ENCODE data around the gene LMAN1L.

LMAN1L gene

GRCh38 chr15:74800559-74801094 is 12.0 kb upstream of the LMAN1L start:
- no peak overlapping the region for H2AK5ac ChIP-seq (ENCODE audit: low read length)
- no peaks in the 10 kb centered on the region for H3K79me2 ChIP-seq (ENCODE audit: control insufficient read depth, insufficient read depth, low read length)
- H3K4me3 ChIP-seq (ENCODE audit: low read length) = no peak overlapping the region
- H3K27ac ChIP-seq (ENCODE audit: low read depth, low read length) = no peak overlapping the region
- no peak overlapping the region for H2BK15ac ChIP-seq (replicated peaks; ENCODE audit: low read depth)
- no peaks in the 10 kb centered on the region for H3K79me1 ChIP-seq (ENCODE audit: low read length)
- no CpG with 5 or more reads among the region's 20 CpGs for WGBS (ENCODE audit: extremely low coverage, insufficient coverage, low lambda C conversion rate)
- H2BK5ac ChIP-seq (ENCODE audit: low read length) = no peak overlapping the region
- H3K56ac ChIP-seq (ENCODE audit: low read length) = no peak overlapping the region
- H3K4ac ChIP-seq (ENCODE audit: low read depth, low read length) = no peak overlapping the region
- no peak overlapping the region for H3K23ac ChIP-seq (ENCODE audit: low read length)
- peaks cover 11% of the 10 kb centered on the region for H3K36me3 ChIP-seq (ENCODE audit: control insufficient read depth, insufficient read depth, low read length)
- DNase-seq = no peak
- no peaks in the 10 kb centered on the region for H3K4me1 ChIP-seq (ENCODE audit: control insufficient read depth, low read depth, low read length)
- H3K4me2 ChIP-seq (ENCODE audit: low read length) = no peak overlapping the region
- H4K8ac ChIP-seq (ENCODE audit: low read depth, low read length) = no peak overlapping the region
- no peak overlapping the region for H3K18ac ChIP-seq (ENCODE audit: low read length)
- no peak overlapping the region for H3K9ac ChIP-seq (ENCODE audit: low read length)
- no peak overlapping the region for H4K5ac ChIP-seq (ENCODE audit: low read length)
- no peaks in the 10 kb centered on the region for H3K27me3 ChIP-seq (ENCODE audit: insufficient read depth, low read length, poor library complexity)
- no peak overlapping the region for H2BK120ac ChIP-seq (ENCODE audit: low read depth, low read length)

- no peaks in the 10 kb centered on the region for H3K79me1 ChIP-seq (ENCODE audit: low read length)
- H3K56ac ChIP-seq (ENCODE audit: low read length) = no peak overlapping the region
- no peaks in the 10 kb centered on the region for H3K27me3 ChIP-seq (ENCODE audit: insufficient read depth, low read length, poor library complexity)
- no peak overlapping the region for H3K27ac ChIP-seq (ENCODE audit: low read depth, low read length)
- no peak for DNase-seq
- no peak overlapping the region for H3K23ac ChIP-seq (ENCODE audit: low read length)
- H3K4me2 ChIP-seq (ENCODE audit: low read length) = no peak overlapping the region
- no peak overlapping the region for H4K5ac ChIP-seq (ENCODE audit: low read length)
- H3K18ac ChIP-seq (ENCODE audit: low read length) = no peak overlapping the region
- no peak overlapping the region for H3K4me3 ChIP-seq (ENCODE audit: low read length)
- H2BK15ac ChIP-seq (replicated peaks; ENCODE audit: low read depth) = no peak overlapping the region
- no peak overlapping the region for H2BK5ac ChIP-seq (ENCODE audit: low read length)
- no peaks in the 10 kb centered on the region for H3K79me2 ChIP-seq (ENCODE audit: control insufficient read depth, insufficient read depth, low read length)
- H3K36me3 ChIP-seq (ENCODE audit: control insufficient read depth, insufficient read depth, low read length) = peaks cover 11% of the 10 kb centered on the region
- no peak overlapping the region for H2BK120ac ChIP-seq (ENCODE audit: low read depth, low read length)
- H2AK5ac ChIP-seq (ENCODE audit: low read length) = no peak overlapping the region
- H3K4ac ChIP-seq (ENCODE audit: low read depth, low read length) = no peak overlapping the region
- no peak overlapping the region for H3K9ac ChIP-seq (ENCODE audit: low read length)
- no peaks in the 10 kb centered on the region for H3K4me1 ChIP-seq (ENCODE audit: control insufficient read depth, low read depth, low read length)
- H4K8ac ChIP-seq (ENCODE audit: low read depth, low read length) = no peak overlapping the region
- no CpG with 5 or more reads among the region's 18 CpGs for WGBS (ENCODE audit: extremely low coverage, insufficient coverage, low lambda C conversion rate)
Measured at GRCh38 chr15:74801311-74801997, 11.2 kb upstream of the LMAN1L start.

GRCh38 chr15:74802290-74802689 is 10.3 kb upstream of the LMAN1L start:
- Histone ChIP-seq H4K5ac (ENCODE audit: low read length) (no peak overlapping the region), H2BK15ac (replicated peaks; ENCODE audit: low read depth) (no peak overlapping the region), H3K4me1 (ENCODE audit: control insufficient read depth, low read depth, low read length) (no peaks in the 10 kb centered on the region), H3K4ac (ENCODE audit: low read depth, low read length) (no peak overlapping the region), H2BK5ac (ENCODE audit: low read length) (no peak overlapping the region), H3K79me2 (ENCODE audit: control insufficient read depth, insufficient read depth, low read length) (no peaks in the 10 kb centered on the region), H2BK120ac (ENCODE audit: low read depth, low read length) (no peak overlapping the region), H2AK5ac (ENCODE audit: low read length) (no peak overlapping the region), H3K23ac (ENCODE audit: low read length) (no peak overlapping the region), H3K36me3 (ENCODE audit: control insufficient read depth, insufficient read depth, low read length) (peaks cover 11% of the 10 kb centered on the region), H3K56ac (ENCODE audit: low read length) (no peak overlapping the region), H3K4me3 (ENCODE audit: low read length) (no peak overlapping the region), H4K8ac (ENCODE audit: low read depth, low read length) (no peak overlapping the region), H3K79me1 (ENCODE audit: low read length) (no peaks in the 10 kb centered on the region), H3K4me2 (ENCODE audit: low read length) (no peak overlapping the region), H3K27me3 (ENCODE audit: insufficient read depth, low read length, poor library complexity) (no peaks in the 10 kb centered on the region), H3K27ac (ENCODE audit: low read depth, low read length) (no peak overlapping the region), H3K18ac (ENCODE audit: low read length) (no peak overlapping the region), H3K9ac (ENCODE audit: low read length) (no peak overlapping the region)
- WGBS (ENCODE audit: extremely low coverage, insufficient coverage, low lambda C conversion rate) = no CpG with 5 or more reads among the region's 20 CpGs
- no peak for DNase-seq

GRCh38 chr15:74802862-74803447 is 9.7 kb upstream of the LMAN1L start:
- no peak overlapping the region for H4K5ac ChIP-seq (ENCODE audit: low read length)
- H3K9ac ChIP-seq (ENCODE audit: low read length) = no peak overlapping the region
- no peak overlapping the region for H2AK5ac ChIP-seq (ENCODE audit: low read length)
- H3K18ac ChIP-seq (ENCODE audit: low read length) = no peak overlapping the region
- H3K79me1 ChIP-seq (ENCODE audit: low read length) = no peaks in the 10 kb centered on the region
- H3K4me3 ChIP-seq (ENCODE audit: low read length) = no peak overlapping the region
- H2BK15ac ChIP-seq (replicated peaks; ENCODE audit: low read depth) = no peak overlapping the region
- no peaks in the 10 kb centered on the region for H3K4me1 ChIP-seq (ENCODE audit: control insufficient read depth, low read depth, low read length)
- no peak overlapping the region for H3K27ac ChIP-seq (ENCODE audit: low read depth, low read length)
- H3K56ac ChIP-seq (ENCODE audit: low read length) = no peak overlapping the region
- H3K36me3 ChIP-seq (ENCODE audit: control insufficient read depth, insufficient read depth, low read length) = peaks cover 11% of the 10 kb centered on the region
- no peaks in the 10 kb centered on the region for H3K79me2 ChIP-seq (ENCODE audit: control insufficient read depth, insufficient read depth, low read length)
- H4K8ac ChIP-seq (ENCODE audit: low read depth, low read length) = no peak overlapping the region
- no peak overlapping the region for H3K23ac ChIP-seq (ENCODE audit: low read length)
- H3K4ac ChIP-seq (ENCODE audit: low read depth, low read length) = no peak overlapping the region
- no peak overlapping the region for H2BK5ac ChIP-seq (ENCODE audit: low read length)
- no peaks in the 10 kb centered on the region for H3K27me3 ChIP-seq (ENCODE audit: insufficient read depth, low read length, poor library complexity)
- H2BK120ac ChIP-seq (ENCODE audit: low read depth, low read length) = no peak overlapping the region
- no CpG with 5 or more reads among the region's 31 CpGs for WGBS (ENCODE audit: extremely low coverage, insufficient coverage, low lambda C conversion rate)
- no peak overlapping the region for H3K4me2 ChIP-seq (ENCODE audit: low read length)
- no peak for DNase-seq

GRCh38 chr15:74804935-74805334 is 7.7 kb upstream of the LMAN1L start:
- H4K5ac ChIP-seq (ENCODE audit: low read length) = no peak overlapping the region
- no peaks in the 10 kb centered on the region for H3K27me3 ChIP-seq (ENCODE audit: insufficient read depth, low read length, poor library complexity)
- H3K18ac ChIP-seq (ENCODE audit: low read length) = no peak overlapping the region
- no CpG with 5 or more reads among the region's 6 CpGs for WGBS (ENCODE audit: extremely low coverage, insufficient coverage, low lambda C conversion rate)
- no peaks in the 10 kb centered on the region for H3K79me1 ChIP-seq (ENCODE audit: low read length)
- DNase-seq = no peak
- no peak overlapping the region for H4K8ac ChIP-seq (ENCODE audit: low read depth, low read length)
- no peak overlapping the region for H3K4me2 ChIP-seq (ENCODE audit: low read length)
- no peak overlapping the region for H2BK120ac ChIP-seq (ENCODE audit: low read depth, low read length)
- H3K4me3 ChIP-seq (ENCODE audit: low read length) = no peak overlapping the region
- no peak overlapping the region for H3K4ac ChIP-seq (ENCODE audit: low read depth, low read length)
- H3K27ac ChIP-seq (ENCODE audit: low read depth, low read length) = no peak overlapping the region
- no peak overlapping the region for H3K9ac ChIP-seq (ENCODE audit: low read length)
- H3K36me3 ChIP-seq (ENCODE audit: control insufficient read depth, insufficient read depth, low read length) = peaks cover 11% of the 10 kb centered on the region
- no peak overlapping the region for H2BK15ac ChIP-seq (replicated peaks; ENCODE audit: low read depth)
- H3K23ac ChIP-seq (ENCODE audit: low read length) = no peak overlapping the region
- no peak overlapping the region for H3K56ac ChIP-seq (ENCODE audit: low read length)
- H2AK5ac ChIP-seq (ENCODE audit: low read length) = no peak overlapping the region
- no peaks in the 10 kb centered on the region for H3K79me2 ChIP-seq (ENCODE audit: control insufficient read depth, insufficient read depth, low read length)
- H2BK5ac ChIP-seq (ENCODE audit: low read length) = no peak overlapping the region
- no peaks in the 10 kb centered on the region for H3K4me1 ChIP-seq (ENCODE audit: control insufficient read depth, low read depth, low read length)
